Nephron progenitor cell (in vitro differentiated cells): Measurements from ENCODE around the gene STK17A.

ENCODE experiments used
- DNase-seq: peaks from one replicate; pipeline ENCODE4 v3.0.0; 2021
- H3K27ac Mint-ChIP-seq: 2 replicates; pipeline ENCODE4 v1.8.0; 2021; ENCODE audit warnings: mild to moderate bottlenecking, moderate library complexity, mixed read lengths
- H3K27me3 Mint-ChIP-seq: 2 replicates; pipeline ENCODE4 v1.8.0; 2021; ENCODE audit warnings: mild to moderate bottlenecking, low read depth, mixed read lengths; ENCODE audit not compliant: poor library complexity
- H3K36me3 Mint-ChIP-seq: 2 replicates; pipeline ENCODE4 v1.8.0; 2021; ENCODE audit warnings: low read depth, mixed read lengths
- H3K4me1 Mint-ChIP-seq: 2 replicates; pipeline ENCODE4 v1.8.0; 2021; ENCODE audit warnings: mixed read lengths
- H3K4me3 Mint-ChIP-seq: 2 replicates; pipeline ENCODE4 v1.8.0; 2021; ENCODE audit warnings: mild to moderate bottlenecking, moderate library complexity, mixed read lengths
- H3K9me3 Mint-ChIP-seq: 2 replicates; pipeline ENCODE4 v1.8.0; 2021; ENCODE audit warnings: mild to moderate bottlenecking, moderate library complexity, mixed read lengths
- TF ChIP-seq, protein P1 (sequence below): fragments of 200-600 bp; sonication (generic); IDR thresholded peaks from 2 replicates; pipeline ENCODE4 v1.5.0; 2021; ENCODE audit warnings: antibody characterized with exemption

Gene STK17A

DNA sequence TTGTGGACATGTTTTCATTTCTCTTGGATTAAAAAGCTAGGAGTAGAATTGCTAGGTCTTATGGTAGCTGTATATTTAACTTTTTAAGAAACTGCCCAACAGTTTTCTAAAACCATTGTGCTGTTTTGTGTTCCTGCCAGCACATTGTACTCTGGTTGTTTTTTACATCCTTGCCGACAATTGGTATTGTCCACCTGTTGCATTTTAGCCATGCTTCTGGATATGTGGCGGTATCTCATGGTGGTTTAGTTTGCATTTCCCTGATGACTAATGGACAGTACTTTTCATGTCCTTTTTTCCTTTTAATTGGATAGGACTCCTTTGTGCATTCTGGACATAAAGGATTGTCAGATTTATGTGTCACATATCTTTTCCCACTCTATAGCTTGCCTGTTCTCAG is 45.5 kb downstream of the STK17A start:
- no peak overlapping the region for H3K27ac Mint-ChIP-seq
- no peaks in the 10 kb centered on the region for H3K27me3 Mint-ChIP-seq
- no peak overlapping the region for H3K4me3 Mint-ChIP-seq
- TF ChIP-seq, protein P1, sequence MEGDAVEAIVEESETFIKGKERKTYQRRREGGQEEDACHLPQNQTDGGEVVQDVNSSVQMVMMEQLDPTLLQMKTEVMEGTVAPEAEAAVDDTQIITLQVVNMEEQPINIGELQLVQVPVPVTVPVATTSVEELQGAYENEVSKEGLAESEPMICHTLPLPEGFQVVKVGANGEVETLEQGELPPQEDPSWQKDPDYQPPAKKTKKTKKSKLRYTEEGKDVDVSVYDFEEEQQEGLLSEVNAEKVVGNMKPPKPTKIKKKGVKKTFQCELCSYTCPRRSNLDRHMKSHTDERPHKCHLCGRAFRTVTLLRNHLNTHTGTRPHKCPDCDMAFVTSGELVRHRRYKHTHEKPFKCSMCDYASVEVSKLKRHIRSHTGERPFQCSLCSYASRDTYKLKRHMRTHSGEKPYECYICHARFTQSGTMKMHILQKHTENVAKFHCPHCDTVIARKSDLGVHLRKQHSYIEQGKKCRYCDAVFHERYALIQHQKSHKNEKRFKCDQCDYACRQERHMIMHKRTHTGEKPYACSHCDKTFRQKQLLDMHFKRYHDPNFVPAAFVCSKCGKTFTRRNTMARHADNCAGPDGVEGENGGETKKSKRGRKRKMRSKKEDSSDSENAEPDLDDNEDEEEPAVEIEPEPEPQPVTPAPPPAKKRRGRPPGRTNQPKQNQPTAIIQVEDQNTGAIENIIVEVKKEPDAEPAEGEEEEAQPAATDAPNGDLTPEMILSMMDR = no peak
- DNase-seq = no peak
- H3K36me3 Mint-ChIP-seq = peaks cover 74% of the 10 kb centered on the region
- no peaks in the 10 kb centered on the region for H3K9me3 Mint-ChIP-seq
- peaks cover 5% of the 10 kb centered on the region for H3K4me1 Mint-ChIP-seq

GRCh38 chr7:43629857-43630256 is 46.9 kb downstream of the STK17A start:
- TF ChIP-seq, protein P1 = no peak
- DNase-seq = no peak
- Mint-ChIP-seq H3K9me3 (no peaks in the 10 kb centered on the region), H3K36me3 (peaks cover 75% of the 10 kb centered on the region), H3K4me3 (no peak overlapping the region), H3K27me3 (no peaks in the 10 kb centered on the region), H3K27ac (no peak overlapping the region), H3K4me1 (peaks cover 5% of the 10 kb centered on the region)

- peaks cover 5% of the 10 kb centered on the region for H3K4me1 Mint-ChIP-seq
- H3K27ac Mint-ChIP-seq = no peak overlapping the region
- TF ChIP-seq, protein P1 = no peak
- DNase-seq = no peak
- H3K9me3 Mint-ChIP-seq = peaks cover 3% of the 10 kb centered on the region
- no peaks in the 10 kb centered on the region for H3K27me3 Mint-ChIP-seq
- peaks cover 77% of the 10 kb centered on the region for H3K36me3 Mint-ChIP-seq
- no peak overlapping the region for H3K4me3 Mint-ChIP-seq
Observed at GRCh38 chr7:43630482-43630881, 47.6 kb downstream of the STK17A start.

- Mint-ChIP-seq H3K4me1 (peaks cover 5% of the 10 kb centered on the region), H3K27ac (no peak overlapping the region), H3K27me3 (no peaks in the 10 kb centered on the region), H3K36me3 (peaks cover 86% of the 10 kb centered on the region), H3K4me3 (no peak overlapping the region), H3K9me3 (peaks cover 5% of the 10 kb centered on the region)
- TF ChIP-seq, protein P1 = no peak
- DNase-seq = no peak
Observed at GRCh38 chr7:43631559-43631958, 48.7 kb downstream of the STK17A start.

DNA sequence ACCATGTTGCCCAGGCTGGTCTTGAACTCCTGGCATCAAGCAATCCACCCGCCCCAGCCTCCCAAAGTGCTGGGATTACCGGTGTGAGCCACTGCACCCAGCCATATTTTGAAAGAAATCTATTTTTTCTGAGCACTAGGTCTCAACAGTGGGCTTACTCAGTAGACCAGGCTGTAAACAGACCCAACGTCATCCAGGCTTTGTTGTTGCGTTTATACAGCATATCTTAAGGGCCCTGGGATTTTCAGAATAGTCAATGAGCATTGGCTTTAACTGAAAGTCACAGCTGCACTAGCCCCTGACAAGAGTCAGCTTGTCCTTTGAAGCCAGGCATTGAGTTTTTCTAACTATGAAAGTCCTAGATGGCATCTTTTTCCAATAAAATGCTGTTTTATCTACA is 49.8 kb downstream of the STK17A start:
- Mint-ChIP-seq H3K9me3 (peaks cover 5% of the 10 kb centered on the region), H3K4me3 (no peak overlapping the region), H3K4me1 (peaks cover 5% of the 10 kb centered on the region), H3K36me3 (peaks cover 93% of the 10 kb centered on the region), H3K27ac (no peak overlapping the region), H3K27me3 (no peaks in the 10 kb centered on the region)
- DNase-seq = no peak
- TF ChIP-seq, protein P1 = no peak

DNA sequence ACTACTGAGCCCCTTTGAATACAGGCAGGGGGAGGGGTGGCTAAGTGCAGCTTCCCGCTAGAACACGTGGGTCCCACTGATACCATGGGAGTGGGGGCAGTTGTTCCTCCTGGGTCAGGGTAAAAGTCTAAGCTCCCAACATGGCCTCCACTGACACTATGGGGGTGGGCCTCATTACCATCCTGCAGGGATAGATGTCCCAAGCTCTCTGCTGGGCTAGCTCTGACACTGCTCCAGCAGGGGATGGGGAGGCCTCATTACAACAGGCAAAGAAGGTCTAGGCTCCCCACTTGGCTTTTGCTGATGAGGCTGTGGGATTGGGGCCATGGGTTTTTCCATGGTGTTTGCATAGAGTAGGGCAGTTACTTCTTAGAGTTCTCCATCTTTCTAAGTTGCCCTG is 51.5 kb downstream of the STK17A start:
- Mint-ChIP-seq H3K4me1 (peaks cover 5% of the 10 kb centered on the region), H3K27ac (no peak overlapping the region), H3K27me3 (no peaks in the 10 kb centered on the region), H3K36me3 (peaks cover 94% of the 10 kb centered on the region), H3K4me3 (no peak overlapping the region), H3K9me3 (peaks cover 5% of the 10 kb centered on the region)
- TF ChIP-seq, protein P1 = no peak
- no peak for DNase-seq
